GM19468 (cell line): ENCODE data around the gene GPC1.

Experiments used
- ATAC-seq: cut with Tn5 transposase; IDR thresholded peaks from one replicate; pipeline ENCODE4 v1.9.1; 2021; ENCODE audit warnings: mild to moderate bottlenecking, moderate library complexity, moderate number of reproducible peaks; ENCODE audit not compliant: unreplicated experiment; ENCODE audit errors: extremely low read depth

Gene GPC1

GRCh38 chr2:240411261-240412160, 24.0 kb upstream of the GPC1 start:
- ATAC-seq = no peak

GRCh38 chr2:240412211-240412861, 23.1 kb upstream of the GPC1 start:
- ATAC-seq = no peak

GRCh38 chr2:240412975-240413812, 22.3 kb upstream of the GPC1 start:
- no peak for ATAC-seq

- ATAC-seq = no peak
These were observed 21.5 kb upstream of the GPC1 start for GRCh38 chr2:240413813-240414429.

- ATAC-seq = no peak
These were observed 18.6 kb upstream of the GPC1 start for GRCh38 chr2:240416821-240417220.

GRCh38 chr2:240418311-240418710, 17.2 kb upstream of the GPC1 start:
- no peak for ATAC-seq

GRCh38 chr2:240419271-240419670, 16.2 kb upstream of the GPC1 start:
- ATAC-seq = no peak

GRCh38 chr2:240419723-240420122, 15.7 kb upstream of the GPC1 start:
- no peak for ATAC-seq

- no peak for ATAC-seq
These were observed 15.0 kb upstream of the GPC1 start for GRCh38 chr2:240420206-240421104.

- no peak for ATAC-seq
These were observed 14.1 kb upstream of the GPC1 start for GRCh38 chr2:240421381-240421780.

- ATAC-seq = no peak
These were observed 12.7 kb upstream of the GPC1 start for GRCh38 chr2:240422658-240423329.

- ATAC-seq = no peak
These were observed 11.7 kb upstream of the GPC1 start for GRCh38 chr2:240423788-240424191.

- no peak for ATAC-seq
These were observed 10.9 kb upstream of the GPC1 start for GRCh38 chr2:240424341-240425235.

GRCh38 chr2:240425236-240425615, 10.2 kb upstream of the GPC1 start:
- ATAC-seq = no peak

- ATAC-seq = no peak
These were observed 9.8 kb upstream of the GPC1 start for GRCh38 chr2:240425697-240426096.

- no peak for ATAC-seq
These were observed 8.4 kb upstream of the GPC1 start for GRCh38 chr2:240426845-240427721.

GRCh38 chr2:240427729-240428128, 7.7 kb upstream of the GPC1 start:
- ATAC-seq = no peak
